Measurements from ENCODE around the gene GSTO1.

The GSTO1 gene

DNA sequence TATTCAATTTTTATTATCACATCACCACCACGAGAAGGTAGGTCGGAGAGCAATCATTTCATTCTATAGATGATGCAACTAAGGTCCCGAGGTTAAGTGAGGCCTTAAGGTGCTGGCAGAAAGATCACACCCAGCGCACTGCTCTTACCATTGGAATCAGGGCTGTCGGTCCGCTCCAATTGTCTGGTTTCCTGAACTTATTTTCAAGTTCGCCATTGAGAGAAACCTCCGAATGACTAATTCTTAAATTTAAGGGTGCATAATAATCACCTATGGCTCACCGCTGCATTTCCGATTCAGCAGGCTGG lies 13.7 kb downstream of the GSTO1 start:
- Histone ChIP-seq H2BK12ac (ENCODE audit: low read length) (no peak overlapping the region), H3K9ac (ENCODE audit: low read length) (peak overlapping the region; percentile 98), H4K91ac (ENCODE audit: low read depth, low read length) (peak overlapping the region; percentile 70), H3K4ac (ENCODE audit: low read depth, low read length) (no peak overlapping the region), H3K27me3 (ENCODE audit: insufficient read depth, low read length) (no peaks in the 10 kb centered on the region), H3K79me1 (ENCODE audit: low read length) (peaks cover 6% of the 10 kb centered on the region), H3K4me3 (ENCODE audit: low read depth, low read length) (peak overlapping the region; percentile 95), H3K36me3 (ENCODE audit: control insufficient read depth in 1 of 2, insufficient read depth in 2 of 2, low read length in 2 of 2) (peaks cover 5 to 12% of the 10 kb centered on the region in 2 experiments), H2BK5ac (ENCODE audit: low read depth, low read length, poor library complexity) (no peak overlapping the region), H3K4me1 (ENCODE audit: control insufficient read depth in 1 of 2, insufficient read depth in 2 of 2, low read length in 2 of 2) (peaks cover 2 to 4% of the 10 kb centered on the region in 2 experiments), H3K4me2 (ENCODE audit: low read length) (peak overlapping the region; percentile 89), H2BK120ac (ENCODE audit: insufficient read depth, low read length, poor library complexity) (no peak overlapping the region), H3K14ac (ENCODE audit: low read length) (peak overlapping the region; percentile 40), H3K79me2 (ENCODE audit: control insufficient read depth, insufficient read depth, low read length, poor library complexity) (no peaks in the 10 kb centered on the region), H3K9me3 (ENCODE audit: insufficient read depth, low read depth, low read length) (no peaks in the 10 kb centered on the region), H3K27ac (ENCODE audit: low read depth, low read length) (peak overlapping the region; percentile 57), H2AK5ac (ENCODE audit: low read length) (no peak overlapping the region), H4K8ac (ENCODE audit: low read depth, low read length) (peak overlapping the region; percentile 83), H4K12ac (ENCODE audit: low read depth, low read length) (peak overlapping the region; percentile 75), H2AFZ (ENCODE audit: insufficient read depth, low read length, poor library complexity) (peak overlapping the region; percentile 30), H3K23ac (ENCODE audit: low read length) (no peak overlapping the region), H3K18ac (ENCODE audit: low read length) (no peak overlapping the region)
- WGBS (ENCODE audit: extremely low coverage, insufficient coverage, insufficient read length): no CpG with 5 or more reads among the region's 10 CpGs
- DNase-seq: peak in 1 of 2 donors; percentile 37

DNA sequence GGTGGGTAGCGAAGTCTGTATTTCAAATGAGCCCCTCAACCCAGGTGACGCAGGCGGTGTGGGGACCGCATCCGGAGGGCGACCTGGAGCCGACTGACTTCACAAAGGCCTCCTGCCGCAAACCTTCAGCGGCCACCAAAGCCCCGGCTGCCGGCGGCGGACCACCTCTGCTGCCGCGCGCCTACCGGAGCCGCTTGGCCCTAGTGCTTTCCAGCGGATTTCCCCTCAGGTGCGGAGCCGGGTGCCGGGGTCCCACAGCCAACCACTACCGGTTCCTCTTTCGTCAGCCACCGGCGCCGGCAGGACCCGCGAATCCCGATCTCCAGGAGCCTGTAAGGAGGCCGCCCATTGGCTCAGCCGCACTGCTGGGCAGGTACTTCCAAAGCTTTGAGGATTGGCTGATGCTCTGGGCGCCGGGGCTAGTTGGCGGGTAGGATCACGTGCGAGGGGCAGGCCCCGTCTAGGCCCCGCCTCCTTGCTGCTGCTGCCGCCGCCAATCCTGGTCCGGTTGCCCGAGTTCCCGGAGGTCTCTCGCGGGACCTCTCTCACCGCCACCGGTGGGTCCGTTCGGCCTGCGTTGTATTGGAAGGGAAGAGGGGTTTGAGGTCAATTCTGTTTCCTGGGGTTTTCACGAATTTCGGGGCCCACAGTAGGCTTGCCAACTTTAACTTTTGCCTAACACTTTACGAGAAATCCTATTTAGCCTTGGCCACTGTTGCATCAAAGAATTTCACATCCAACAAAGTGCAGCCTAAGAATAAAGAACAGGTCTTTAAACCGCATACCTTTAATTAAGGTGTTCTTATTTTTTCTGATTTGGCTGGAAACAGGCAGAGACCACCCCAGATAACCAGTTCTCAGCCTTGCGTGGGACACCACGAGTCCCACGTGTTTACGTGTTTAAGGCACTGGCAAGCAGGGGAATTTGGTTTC lies 14.3 kb downstream of the GSTO1 start, which contains the start of gene GSTO2:
TSS of gene GSTO2 (plus strand) at position 472 of the 933 bp plus-strand sequence. CDS start 5,732 bp downstream, outside the sequence.
- H4K8ac ChIP-seq (ENCODE audit: low read depth, low read length): peak within 1 kb of the TSS; percentile 83
- H3K27ac ChIP-seq (ENCODE audit: low read depth, low read length): peak within 1 kb of the TSS; percentile 57
- no peak within 1 kb of the TSS for H3K23ac ChIP-seq (ENCODE audit: low read length)
- peak within 1 kb of the TSS; percentile 57 for H3K14ac ChIP-seq (ENCODE audit: low read length)
- H3K18ac ChIP-seq (ENCODE audit: low read length): peak within 1 kb of the TSS; percentile 34
- H2BK120ac ChIP-seq (ENCODE audit: insufficient read depth, low read length, poor library complexity): no peak within 1 kb of the TSS
- H3K27me3 ChIP-seq (ENCODE audit: insufficient read depth, low read length): no peaks in the 10 kb centered on the region
- peak within 1 kb of the TSS; percentile 70 for H4K91ac ChIP-seq (ENCODE audit: low read depth, low read length)
- peak within 1 kb of the TSS; percentile 95 for H3K4me3 ChIP-seq (ENCODE audit: low read depth, low read length)
- peaks cover 6% of the 10 kb centered on the region for H3K79me1 ChIP-seq (ENCODE audit: low read length)
- peak within 1 kb of the TSS; percentile 20 for H2BK5ac ChIP-seq (ENCODE audit: low read depth, low read length, poor library complexity)
- H3K36me3 ChIP-seq (ENCODE audit: control insufficient read depth in 1 of 2, insufficient read depth in 2 of 2, low read length in 2 of 2): peaks cover 5 to 12% of the 10 kb centered on the region in 2 experiments
- peak; percentile 99 for DNase-seq
- peaks cover 2 to 4% of the 10 kb centered on the region in 2 experiments for H3K4me1 ChIP-seq (ENCODE audit: control insufficient read depth in 1 of 2, insufficient read depth in 2 of 2, low read length in 2 of 2)
- H4K12ac ChIP-seq (ENCODE audit: low read depth, low read length): peak within 1 kb of the TSS; percentile 79
- peak within 1 kb of the TSS; percentile 56 for H2AFZ ChIP-seq (ENCODE audit: insufficient read depth, low read length, poor library complexity)
- no peak within 1 kb of the TSS for H2AK5ac ChIP-seq (ENCODE audit: low read length)
- H3K79me2 ChIP-seq (ENCODE audit: control insufficient read depth, insufficient read depth, low read length, poor library complexity): no peaks in the 10 kb centered on the region
- no peak within 1 kb of the TSS for H2BK12ac ChIP-seq (ENCODE audit: low read length)
- peak within 1 kb of the TSS; percentile 89 for H3K4me2 ChIP-seq (ENCODE audit: low read length)
- peak within 1 kb of the TSS; percentile 98 for H3K9ac ChIP-seq (ENCODE audit: low read length)
- no CpG with 5 or more reads among the region's 59 CpGs for WGBS (ENCODE audit: extremely low coverage, insufficient coverage, insufficient read length)
- no peaks in the 10 kb centered on the region for H3K9me3 ChIP-seq (ENCODE audit: insufficient read depth, low read depth, low read length)
- peak within 1 kb of the TSS; percentile 37 for H3K4ac ChIP-seq (ENCODE audit: low read depth, low read length)

DNA sequence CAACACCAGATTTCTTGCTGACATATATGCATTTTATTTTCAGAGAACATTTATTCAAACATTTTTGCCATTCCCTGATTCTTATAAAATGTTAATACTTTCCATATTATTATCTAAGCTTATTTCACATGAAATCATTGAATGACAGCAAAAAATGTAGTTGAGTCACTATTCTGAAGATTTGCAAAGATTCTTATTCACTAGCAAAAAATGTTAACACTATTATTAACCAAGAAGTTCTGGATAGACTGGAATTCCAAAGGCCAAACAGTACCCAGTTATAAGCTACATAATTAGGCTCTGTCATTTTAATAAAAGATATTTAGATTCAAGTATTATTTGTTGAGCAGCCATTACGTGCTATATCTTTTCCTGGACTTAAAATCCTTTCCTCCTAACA lies 18.6 kb downstream of the GSTO1 start:
- DNase-seq: peak in 1 of 2 donors; percentile 78
- no peak overlapping the region for H3K27ac ChIP-seq (ENCODE audit: low read depth, low read length)
- no CpG with 5 or more reads among the region's 1 CpG for WGBS (ENCODE audit: extremely low coverage, insufficient coverage, insufficient read length)
- H3K27me3 ChIP-seq (ENCODE audit: insufficient read depth, low read length): no peaks in the 10 kb centered on the region
- H3K23ac ChIP-seq (ENCODE audit: low read length): no peak overlapping the region
- no peak overlapping the region for H2BK5ac ChIP-seq (ENCODE audit: low read depth, low read length, poor library complexity)
- no peaks in the 10 kb centered on the region for H3K9me3 ChIP-seq (ENCODE audit: insufficient read depth, low read depth, low read length)
- H4K12ac ChIP-seq (ENCODE audit: low read depth, low read length): no peak overlapping the region
- H4K91ac ChIP-seq (ENCODE audit: low read depth, low read length): no peak overlapping the region
- H2BK120ac ChIP-seq (ENCODE audit: insufficient read depth, low read length, poor library complexity): no peak overlapping the region
- peaks cover 6% of the 10 kb centered on the region for H3K79me1 ChIP-seq (ENCODE audit: low read length)
- H3K4ac ChIP-seq (ENCODE audit: low read depth, low read length): no peak overlapping the region
- H2BK12ac ChIP-seq (ENCODE audit: low read length): no peak overlapping the region
- H2AFZ ChIP-seq (ENCODE audit: insufficient read depth, low read length, poor library complexity): no peak overlapping the region
- H3K4me2 ChIP-seq (ENCODE audit: low read length): no peak overlapping the region
- no peak overlapping the region for H4K8ac ChIP-seq (ENCODE audit: low read depth, low read length)
- no peak overlapping the region for H3K4me3 ChIP-seq (ENCODE audit: low read depth, low read length)
- H3K18ac ChIP-seq (ENCODE audit: low read length): no peak overlapping the region
- H3K9ac ChIP-seq (ENCODE audit: low read length): no peak overlapping the region
- H3K79me2 ChIP-seq (ENCODE audit: control insufficient read depth, insufficient read depth, low read length, poor library complexity): no peaks in the 10 kb centered on the region
- no peak overlapping the region for H2AK5ac ChIP-seq (ENCODE audit: low read length)
- no peaks in the 10 kb centered on the region for H3K36me3 ChIP-seq (ENCODE audit: control insufficient read depth in 1 of 2, insufficient read depth in 2 of 2, low read length in 2 of 2)
- H3K14ac ChIP-seq (ENCODE audit: low read length): no peak overlapping the region
- H3K4me1 ChIP-seq (ENCODE audit: control insufficient read depth in 1 of 2, insufficient read depth in 2 of 2, low read length in 2 of 2): peaks cover 2 to 4% of the 10 kb centered on the region in 2 experiments

DNA sequence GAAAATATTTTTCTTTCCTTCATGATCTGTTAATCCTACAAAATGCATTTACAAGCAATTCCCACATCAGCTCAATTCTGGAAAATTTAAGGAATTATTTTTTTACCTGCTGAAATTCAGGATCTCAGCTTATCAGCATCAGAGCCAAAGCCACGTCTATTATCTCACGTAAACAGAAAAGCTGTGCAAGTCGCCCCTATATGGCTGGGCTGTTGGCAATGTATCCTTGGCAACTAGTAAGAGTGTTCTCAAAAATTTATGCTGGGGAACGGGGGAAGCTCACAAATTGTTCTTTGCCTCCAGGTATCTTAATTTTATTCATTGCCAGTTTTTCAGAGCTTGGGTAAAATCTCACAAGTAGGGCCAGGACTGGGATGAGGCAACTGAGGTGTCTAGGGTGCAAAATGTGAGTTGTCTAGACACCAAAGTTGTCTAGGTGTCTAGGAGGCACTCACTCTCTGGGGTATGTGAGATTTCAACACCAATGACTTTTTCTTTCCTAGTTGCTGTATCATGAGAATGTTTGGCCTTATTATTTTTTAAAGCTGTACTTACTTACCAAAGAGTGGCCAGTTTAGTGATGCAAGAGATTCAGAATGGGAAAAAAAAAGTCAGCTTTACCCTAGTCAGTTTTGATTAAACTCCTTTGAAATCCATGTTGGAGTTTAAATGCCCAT lies 19.3 kb downstream of the GSTO1 start:
- H3K79me1 ChIP-seq (ENCODE audit: low read length): peaks cover 4% of the 10 kb centered on the region
- no peak overlapping the region for H4K8ac ChIP-seq (ENCODE audit: low read depth, low read length)
- H2BK5ac ChIP-seq (ENCODE audit: low read depth, low read length, poor library complexity): no peak overlapping the region
- no peak overlapping the region for H3K14ac ChIP-seq (ENCODE audit: low read length)
- H3K9me3 ChIP-seq (ENCODE audit: insufficient read depth, low read depth, low read length): no peaks in the 10 kb centered on the region
- H4K91ac ChIP-seq (ENCODE audit: low read depth, low read length): no peak overlapping the region
- H2BK120ac ChIP-seq (ENCODE audit: insufficient read depth, low read length, poor library complexity): no peak overlapping the region
- H3K9ac ChIP-seq (ENCODE audit: low read length): no peak overlapping the region
- WGBS (ENCODE audit: extremely low coverage, insufficient coverage, insufficient read length): no CpG with 5 or more reads among the region's 4 CpGs
- no peak overlapping the region for H2AK5ac ChIP-seq (ENCODE audit: low read length)
- no peak overlapping the region for H3K4me3 ChIP-seq (ENCODE audit: low read depth, low read length)
- H3K4ac ChIP-seq (ENCODE audit: low read depth, low read length): no peak overlapping the region
- H3K36me3 ChIP-seq (ENCODE audit: control insufficient read depth in 1 of 2, insufficient read depth in 2 of 2, low read length in 2 of 2): no peaks in the 10 kb centered on the region
- DNase-seq: peak; percentile 26 to 66
- no peak overlapping the region for H2AFZ ChIP-seq (ENCODE audit: insufficient read depth, low read length, poor library complexity)
- no peaks in the 10 kb centered on the region for H3K79me2 ChIP-seq (ENCODE audit: control insufficient read depth, insufficient read depth, low read length, poor library complexity)
- no peak overlapping the region for H2BK12ac ChIP-seq (ENCODE audit: low read length)
- no peak overlapping the region for H3K4me2 ChIP-seq (ENCODE audit: low read length)
- H3K23ac ChIP-seq (ENCODE audit: low read length): no peak overlapping the region
- H4K12ac ChIP-seq (ENCODE audit: low read depth, low read length): no peak overlapping the region
- H3K27ac ChIP-seq (ENCODE audit: low read depth, low read length): no peak overlapping the region
- H3K18ac ChIP-seq (ENCODE audit: low read length): no peak overlapping the region
- no peaks in the 10 kb centered on the region for H3K27me3 ChIP-seq (ENCODE audit: insufficient read depth, low read length)
- H3K4me1 ChIP-seq (ENCODE audit: control insufficient read depth in 1 of 2, insufficient read depth in 2 of 2, low read length in 2 of 2): peaks cover 2 to 4% of the 10 kb centered on the region in 2 experiments
